Stimulated activated CD4-positive, alpha-beta T cell treated with anti-CD3 and anti-CD28 coated beads, Interleukin-4, amount 100 ng/mL, for 4 hours (primary cell): ENCODE measurements around the gene MAP4.
A peak's percentile ranks its signal among the peaks of the same experiment; 100 is the strongest.

Source experiments
- DNase-seq, 2 experiments: peaks; one replicate each; pipeline ENCODE4 v3.0.0-alpha.2; 2020

MAP4 gene

DNA sequence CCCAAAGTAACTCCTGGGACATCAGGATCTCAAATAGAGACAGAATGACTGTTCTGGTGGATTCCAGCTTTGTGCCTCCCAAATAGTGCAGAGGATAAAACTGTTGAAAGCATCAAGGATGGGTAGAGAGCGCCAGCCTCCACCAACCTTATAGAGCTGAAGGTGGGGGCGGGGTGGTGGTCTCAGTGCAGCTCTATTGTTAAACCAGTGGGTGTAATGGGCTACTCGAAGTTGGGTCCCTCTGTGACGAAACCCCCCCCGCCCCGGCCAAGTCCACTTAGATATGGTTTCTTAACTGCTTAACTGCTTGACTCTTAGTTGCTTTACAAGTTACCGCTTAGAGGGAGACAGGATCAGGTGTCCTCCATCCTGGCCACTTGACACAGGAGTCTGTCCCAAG, 190.6 kb downstream of the MAP4 start:
- no peak for DNase-seq

DNA sequence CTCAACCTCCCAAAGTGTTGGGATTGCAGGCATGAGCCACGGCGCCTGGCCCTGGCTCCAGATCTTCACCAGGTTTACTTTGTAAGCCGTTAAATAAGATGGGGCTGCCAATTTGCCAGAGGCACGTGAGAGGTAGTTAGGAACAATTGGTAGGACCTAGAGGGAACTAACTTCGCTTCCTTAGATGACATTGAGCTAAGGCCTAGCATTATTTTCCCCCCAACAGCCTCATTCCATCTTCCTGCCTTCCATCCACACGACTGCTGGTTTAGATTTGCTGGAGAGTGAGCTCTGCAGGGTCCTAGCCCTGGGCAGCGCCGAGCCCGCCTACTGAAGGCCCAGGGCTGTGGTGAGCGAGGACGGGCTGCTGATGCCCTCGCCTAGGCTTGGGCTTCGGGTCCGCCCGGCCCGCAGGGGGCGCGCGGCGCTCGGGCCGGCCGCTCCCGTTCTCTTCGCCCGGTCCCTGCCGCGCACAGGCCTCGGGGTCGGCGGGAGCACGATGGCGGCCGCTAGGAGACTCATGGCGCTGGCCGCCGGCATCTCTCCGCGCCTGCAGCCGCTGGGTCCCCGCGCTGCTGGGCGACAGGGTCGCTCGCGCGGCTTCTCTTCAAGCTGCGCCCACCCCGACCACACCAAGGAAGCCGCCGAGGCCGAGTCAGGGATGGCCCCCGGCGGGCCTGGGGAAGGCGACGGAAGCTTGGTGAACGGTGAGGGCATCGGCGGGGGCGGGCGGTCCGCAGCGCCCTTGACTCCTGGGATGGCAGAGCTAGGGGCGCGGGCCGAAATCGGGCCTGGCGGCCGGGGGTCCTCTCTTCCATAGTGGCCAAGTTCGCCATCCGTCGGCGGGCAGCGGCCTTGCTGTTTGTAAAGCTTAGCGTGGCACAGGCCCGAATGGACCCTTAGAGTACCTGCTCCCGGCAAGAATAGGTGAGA, 191.4 kb downstream of the MAP4 start:
- peak; percentile 70 to 74 for DNase-seq

- DNase-seq = no peak
These were observed 198.6 kb downstream of the MAP4 start for GRCh38 chr3:47817609-47818008.

- DNase-seq = no peak
These were observed 202.6 kb downstream of the MAP4 start for GRCh38 chr3:47813551-47814177.

DNA sequence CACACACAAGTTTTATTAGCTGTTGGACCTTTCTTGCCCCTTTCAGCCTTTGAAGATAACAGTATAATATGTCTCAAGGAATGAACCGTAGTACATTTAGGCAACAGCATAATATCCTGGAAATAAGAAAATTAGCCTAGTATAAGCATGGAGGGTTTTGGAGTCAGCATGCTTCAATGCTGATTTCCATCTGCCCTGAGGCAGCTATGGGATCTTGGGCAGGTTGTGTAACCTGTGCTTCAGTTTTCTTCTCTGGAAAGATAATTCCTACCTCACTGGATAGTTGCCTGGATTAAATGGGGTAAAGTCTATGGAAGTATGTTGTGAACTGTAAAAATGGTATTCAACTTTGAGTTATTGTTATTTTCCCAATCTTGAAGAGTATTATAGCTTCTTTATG, 211.6 kb downstream of the MAP4 start:
- DNase-seq = no peak

GRCh38 chr3:47803480-47804025, 212.7 kb downstream of the MAP4 start:
- DNase-seq = no peak

DNA sequence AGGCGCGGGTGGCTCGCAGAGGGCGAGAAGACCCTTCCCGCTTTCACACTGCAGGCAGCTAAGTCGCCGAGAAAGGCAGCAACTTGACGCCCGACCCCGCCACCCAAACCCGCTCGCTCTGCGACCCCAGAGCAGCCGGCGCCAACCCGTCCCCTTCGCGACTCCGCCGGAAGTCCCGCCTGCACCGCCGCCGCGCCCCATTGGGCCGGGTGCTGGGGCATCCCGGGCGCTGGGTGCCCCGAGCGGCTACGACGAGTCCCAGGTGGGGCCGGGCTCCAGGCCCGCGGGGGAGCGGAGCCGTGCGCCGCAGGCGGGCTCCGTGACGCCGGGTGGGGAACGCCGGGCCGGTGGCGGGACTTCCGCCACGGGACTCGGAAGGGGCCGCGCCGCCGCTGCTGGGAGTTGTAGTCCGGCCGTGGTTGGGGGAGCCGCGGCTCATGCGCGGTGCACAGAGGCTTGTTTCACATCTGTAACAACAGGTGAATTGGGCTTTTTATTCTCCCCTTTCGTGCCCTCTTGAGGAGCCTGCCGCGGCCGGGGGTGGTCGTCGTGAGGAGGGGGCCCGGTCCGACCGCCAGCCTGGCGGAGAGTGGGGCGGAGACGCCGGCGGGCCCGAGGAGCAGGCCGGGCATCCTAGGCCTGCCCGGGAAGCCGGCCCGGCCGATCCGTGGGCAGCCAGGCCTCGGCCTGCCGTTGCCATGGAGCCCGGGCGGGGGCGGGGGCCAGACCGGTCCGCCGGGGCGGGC, 213.3 kb downstream of the MAP4 start, which contains the start of gene DHX30:
Gene DHX30, plus strand, starts transcription at position 405 of the 746 bp plus-strand sequence. CDS start 7,546 bp downstream, outside the sequence.
- DNase-seq = peak; percentile 82 to 86
